K562 (cell line): ENCODE results near the gene LSM8. TPM values are rescaled to one million over a fixed set of nuclear protein-coding genes. Genes with fewer than 3 reads are reported as not detected.

ENCODE experiments used
- GTF2E2 ChIP-seq: fragments of 200-800 bp; sonication (Bioruptor generic); IDR thresholded peaks from 2 replicates; pipeline ENCODE4 v1.6.1; 2016; ENCODE audit warnings: missing genetic modification characterization, missing compliant biosample characterization
- MAFF ChIP-seq: IDR thresholded peaks from 2 replicates; pipeline ENCODE4 v1.6.1; 2012; ENCODE audit warnings: low read length, improper control_type of control experiment
- REST ChIP-seq, 2 experiments: fragments of 450-650 bp; formaldehyde crosslinking in 1 of 2; IDR thresholded peaks; 2 replicates each; pipeline versions ENCODE4 v1.4.0 to v1.6.1; 2014 to 2020; ENCODE audit warnings: mild to moderate bottlenecking in 2 of 2, borderline replicate concordance in 1 of 2, low read depth in 1 of 2
- ZFP30 ChIP-seq: fragments of 250-450 bp; sonication (Bioruptor Pico); IDR thresholded peaks from 2 replicates; pipeline ENCODE4 v1.8.0; 2022; ENCODE audit warnings: moderate library complexity, mild to moderate bottlenecking, inconsistent platforms, borderline replicate concordance
- ZNF507 ChIP-seq: conservative IDR thresholded peaks from 2 replicates; pipeline ENCODE4 v1.6.1; 2017; ENCODE audit warnings: missing genetic modification characterization, missing compliant biosample characterization
- polyA plus RNA-seq, 8 experiments: library from polyadenylated mRNA; depleted of rRNA in 4 of 8; stranded (reverse) in 5 of 8; unstranded in 3 of 8; fragments of >200 nt; fragmentation: Nextera tagmentation in 2 of 8; fragmentation: Illumina TruSeq in 1 of 8; extraction: Ambion mirVana in 2 of 8; extraction: Trizol in 1 of 8; gene quantifications; 2 replicates each; pipeline versions ENCODE4 v1.2.1 to v1.2.3, GENCODE V29; 2011 to 2014; ENCODE audit warnings: inconsistent platforms in 1 of 8, missing spikeins in 1 of 8
- total RNA-seq, 7 experiments: library from RNA; depleted of rRNA in 6 of 7; stranded (reverse); fragments of >200 nt in 6 of 7; fragmentation: Illumina TruSeq in 2 of 7; extraction: Trizol in 2 of 7; gene quantifications; 2 replicates each; pipeline versions ENCODE4 v1.2.1 to v1.2.3, GENCODE V29; 2011 to 2021; ENCODE audit warnings: low replicate concordance in 1 of 7
- TF ChIP-seq, protein P1 (sequence below): fragments of 450-650 bp; IDR thresholded peaks from 2 replicates; pipeline ENCODE4 v1.6.1; 2016; ENCODE audit warnings: low read depth
- TF ChIP-seq, protein P2 (sequence below): fragments of 450-650 bp; formaldehyde crosslinking; IDR thresholded peaks from 2 replicates; pipeline ENCODE4 v1.4.0; 2022; ENCODE audit warnings: missing genetic modification characterization
- TF ChIP-seq, protein P3 (sequence below): fragments of 450-650 bp; formaldehyde crosslinking; IDR thresholded peaks from 2 replicates; pipeline ENCODE4 v1.4.0; 2020; ENCODE audit warnings: mild to moderate bottlenecking

Gene LSM8
- total and polyA plus RNA-seq, 9 of the 15 experiments (the other 6 are each of a cell fraction or from before 2014, with no cell fraction given), result 81.5 to 340 (median 180) TPM

GRCh38 chr7:118153551-118154177, 30.3 kb upstream of the LSM8 start (continued):
- peak; percentile 66 for TF ChIP-seq REST (IDR thresholded peaks at IDR 0.05; ENCODE audit: borderline replicate concordance)
- TF ChIP-seq REST (CRISPR knock-in tag; IDR thresholded peaks at IDR 0.05; ENCODE audit: low read depth), result no peak
- TF ChIP-seq, protein P1, sequence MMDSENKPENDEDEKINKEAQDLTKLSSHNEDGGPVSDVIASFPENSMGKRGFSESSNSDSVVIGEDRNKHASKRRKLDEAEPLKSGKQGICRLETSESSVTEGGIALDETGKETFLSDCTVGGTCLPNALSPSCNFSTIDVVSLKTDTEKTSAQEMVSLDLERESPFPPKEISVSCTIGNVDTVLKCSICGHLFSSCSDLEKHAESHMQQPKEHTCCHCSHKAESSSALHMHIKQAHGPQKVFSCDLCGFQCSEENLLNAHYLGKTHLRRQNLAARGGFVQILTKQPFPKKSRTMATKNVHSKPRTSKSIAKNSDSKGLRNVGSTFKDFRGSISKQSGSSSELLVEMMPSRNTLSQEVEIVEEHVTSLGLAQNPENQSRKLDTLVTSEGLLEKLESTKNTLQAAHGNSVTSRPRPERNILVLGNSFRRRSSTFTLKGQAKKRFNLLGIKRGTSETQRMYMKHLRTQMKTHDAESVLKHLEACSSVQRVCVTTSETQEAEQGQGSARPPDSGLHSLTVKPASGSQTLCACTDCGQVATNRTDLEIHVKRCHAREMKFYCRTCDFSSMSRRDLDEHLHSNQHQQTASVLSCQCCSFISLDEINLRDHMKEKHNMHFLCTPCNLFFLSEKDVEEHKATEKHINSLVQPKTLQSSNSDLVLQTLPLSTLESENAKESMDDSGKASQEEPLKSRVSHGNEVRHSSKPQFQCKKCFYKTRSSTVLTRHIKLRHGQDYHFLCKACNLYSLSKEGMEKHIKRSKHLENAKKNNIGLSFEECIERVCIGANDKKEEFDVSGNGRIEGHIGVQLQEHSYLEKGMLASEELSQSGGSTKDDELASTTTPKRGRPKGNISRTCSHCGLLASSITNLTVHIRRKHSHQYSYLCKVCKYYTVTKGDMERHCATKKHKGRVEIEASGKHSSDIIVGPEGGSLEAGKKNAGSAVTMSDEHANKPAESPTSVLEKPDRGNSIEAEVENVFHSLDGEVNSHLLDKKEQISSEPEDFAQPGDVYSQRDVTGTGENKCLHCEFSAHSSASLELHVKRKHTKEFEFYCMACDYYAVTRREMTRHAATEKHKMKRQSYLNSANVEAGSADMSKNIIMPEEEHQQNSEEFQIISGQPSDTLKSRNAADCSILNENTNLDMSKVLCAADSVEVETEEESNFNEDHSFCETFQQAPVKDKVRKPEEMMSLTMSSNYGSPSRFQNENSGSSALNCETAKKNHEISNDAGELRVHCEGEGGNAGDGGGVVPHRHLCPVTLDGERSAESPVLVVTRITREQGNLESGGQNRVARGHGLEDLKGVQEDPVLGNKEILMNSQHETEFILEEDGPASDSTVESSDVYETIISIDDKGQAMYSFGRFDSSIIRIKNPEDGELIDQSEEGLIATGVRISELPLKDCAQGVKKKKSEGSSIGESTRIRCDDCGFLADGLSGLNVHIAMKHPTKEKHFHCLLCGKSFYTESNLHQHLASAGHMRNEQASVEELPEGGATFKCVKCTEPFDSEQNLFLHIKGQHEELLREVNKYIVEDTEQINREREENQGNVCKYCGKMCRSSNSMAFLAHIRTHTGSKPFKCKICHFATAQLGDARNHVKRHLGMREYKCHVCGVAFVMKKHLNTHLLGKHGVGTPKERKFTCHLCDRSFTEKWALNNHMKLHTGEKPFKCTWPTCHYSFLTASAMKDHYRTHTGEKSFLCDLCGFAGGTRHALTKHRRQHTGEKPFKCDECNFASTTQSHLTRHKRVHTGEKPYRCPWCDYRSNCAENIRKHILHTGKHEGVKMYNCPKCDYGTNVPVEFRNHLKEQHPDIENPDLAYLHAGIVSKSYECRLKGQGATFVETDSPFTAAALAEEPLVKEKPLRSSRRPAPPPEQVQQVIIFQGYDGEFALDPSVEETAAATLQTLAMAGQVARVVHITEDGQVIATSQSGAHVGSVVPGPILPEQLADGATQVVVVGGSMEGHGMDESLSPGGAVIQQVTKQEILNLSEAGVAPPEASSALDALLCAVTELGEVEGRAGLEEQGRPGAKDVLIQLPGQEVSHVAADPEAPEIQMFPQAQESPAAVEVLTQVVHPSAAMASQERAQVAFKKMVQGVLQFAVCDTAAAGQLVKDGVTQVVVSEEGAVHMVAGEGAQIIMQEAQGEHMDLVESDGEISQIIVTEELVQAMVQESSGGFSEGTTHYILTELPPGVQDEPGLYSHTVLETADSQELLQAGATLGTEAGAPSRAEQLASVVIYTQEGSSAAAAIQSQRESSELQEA, result no peak
- TF ChIP-seq ZFP30 (CRISPR knock-in tag), result no peak
- no peak for TF ChIP-seq MAFF
- TF ChIP-seq ZNF507 (tag), result no peak
- TF ChIP-seq, protein P2, sequence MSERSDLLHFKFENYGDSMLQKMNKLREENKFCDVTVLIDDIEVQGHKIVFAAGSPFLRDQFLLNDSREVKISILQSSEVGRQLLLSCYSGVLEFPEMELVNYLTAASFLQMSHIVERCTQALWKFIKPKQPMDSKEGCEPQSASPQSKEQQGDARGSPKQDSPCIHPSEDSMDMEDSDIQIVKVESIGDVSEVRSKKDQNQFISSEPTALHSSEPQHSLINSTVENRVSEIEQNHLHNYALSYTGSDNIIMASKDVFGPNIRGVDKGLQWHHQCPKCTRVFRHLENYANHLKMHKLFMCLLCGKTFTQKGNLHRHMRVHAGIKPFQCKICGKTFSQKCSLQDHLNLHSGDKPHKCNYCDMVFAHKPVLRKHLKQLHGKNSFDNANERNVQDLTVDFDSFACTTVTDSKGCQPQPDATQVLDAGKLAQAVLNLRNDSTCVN (CRISPR knock-in tag), result no peak
- 0 out of 2 replicates have a peak, but pooled peaks have one; percentile 24 for TF ChIP-seq GTF2E2 (tag)
- TF ChIP-seq, protein P3, sequence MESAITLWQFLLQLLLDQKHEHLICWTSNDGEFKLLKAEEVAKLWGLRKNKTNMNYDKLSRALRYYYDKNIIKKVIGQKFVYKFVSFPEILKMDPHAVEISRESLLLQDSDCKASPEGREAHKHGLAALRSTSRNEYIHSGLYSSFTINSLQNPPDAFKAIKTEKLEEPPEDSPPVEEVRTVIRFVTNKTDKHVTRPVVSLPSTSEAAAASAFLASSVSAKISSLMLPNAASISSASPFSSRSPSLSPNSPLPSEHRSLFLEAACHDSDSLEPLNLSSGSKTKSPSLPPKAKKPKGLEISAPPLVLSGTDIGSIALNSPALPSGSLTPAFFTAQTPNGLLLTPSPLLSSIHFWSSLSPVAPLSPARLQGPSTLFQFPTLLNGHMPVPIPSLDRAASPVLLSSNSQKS, result no peak
